GM19452 (cell line): ENCODE data around the gene SDC4.
A peak's percentile ranks its signal among the peaks of the same experiment; 100 is the strongest.
"Not testable (repeated sequence)": the region's sequence is repeated elsewhere in the genome, so short reads cannot be mapped to it uniquely, and the experiment has no call there.

ENCODE experiments used
- ATAC-seq: cut with Tn5 transposase; IDR thresholded peaks from one replicate; pipeline ENCODE4 v1.9.1; 2021; ENCODE audit not compliant: unreplicated experiment

SDC4 gene

GRCh38 chr20:45365444-45365970, 17.3 kb upstream of the SDC4 start:
- ATAC-seq = no peak

- no peak for ATAC-seq
These were observed 15.6 kb upstream of the SDC4 start for GRCh38 chr20:45363611-45364492.

GRCh38 chr20:45362804-45363610, 14.8 kb upstream of the SDC4 start, which contains the start of gene SYS1:
Gene SYS1, plus strand, starts transcription at chr20:45363156. Its CDS starts 376 bp downstream, at chr20:45363532.
- ATAC-seq = peak; percentile 84

GRCh38 chr20:45361793-45362192, 13.6 kb upstream of the SDC4 start:
- no peak for ATAC-seq

GRCh38 chr20:45359406-45360148, 11.4 kb upstream of the SDC4 start:
- ATAC-seq = no peak

GRCh38 chr20:45359069-45359405, 10.8 kb upstream of the SDC4 start:
- ATAC-seq = no peak

GRCh38 chr20:45358282-45359068, 10.3 kb upstream of the SDC4 start:
- ATAC-seq = no peak

GRCh38 chr20:45355209-45356084, 7.2 kb upstream of the SDC4 start:
- no peak for ATAC-seq

- no peak for ATAC-seq
These were observed 6.4 kb upstream of the SDC4 start for GRCh38 chr20:45354423-45355208.

- no peak for ATAC-seq
These were observed 5.5 kb upstream of the SDC4 start for GRCh38 chr20:45353746-45354145.

GRCh38 chr20:45352729-45353128, 4.5 kb upstream of the SDC4 start:
- no peak for ATAC-seq

GRCh38 chr20:45350795-45351194, 2.6 kb upstream of the SDC4 start:
- ATAC-seq = not testable (repeated sequence)

- no peak for ATAC-seq
These were observed 2.0 kb upstream of the SDC4 start for GRCh38 chr20:45350217-45350616.

GRCh38 chr20:45347297-45347935, 808 bp downstream of the SDC4 start:
- ATAC-seq = no peak

GRCh38 chr20:45346851-45347250, 1.4 kb downstream of the SDC4 start:
- ATAC-seq = no peak

- no peak for ATAC-seq
These were observed 1.9 kb downstream of the SDC4 start for GRCh38 chr20:45346291-45346718.

- no peak for ATAC-seq
These were observed 2.9 kb downstream of the SDC4 start for GRCh38 chr20:45345104-45345936.
